Panc1 (cell line): Measurements from ENCODE around the gene EIF2D. TPM values are rescaled to one million over a fixed set of nuclear protein-coding genes. Genes with fewer than 3 reads are reported as not detected.

Experiments
- ATAC-seq: fragments of 200-7000 bp; cut with Tn5 transposase; 2 replicates; pipeline ENCODE4 v1.9.1; 2020; ENCODE audit warnings: mild to moderate bottlenecking, moderate library complexity
- BruUV-seq: library from RNA; stranded (reverse); fragments of 400-500 nt; replicated peaks from 2 replicates; lab custom pipeline; 2021; lab: Mats Ljungman, UMichigan
- CTCF ChIA-PET: fragments of 300-600 bp; sonication (Branson Sonifier 250); formaldehyde crosslinking; loops from one replicate; lab custom pipeline; 2022; ENCODE audit warnings: antibody characterized with exemption; lab: Charles Lee
- POLR2A ChIA-PET: fragments of 300-600 bp; sonication (Branson Sonifier 250); formaldehyde crosslinking; loops from one replicate; lab custom pipeline; 2022; ENCODE audit warnings: antibody characterized with exemption; lab: Charles Lee
- DNase-seq: peaks from one replicate; pipeline ENCODE4 v3.0.0-alpha.2; 2010; ENCODE audit warnings: low read depth, low spot score
- H3K27ac ChIP-seq: 2 replicates; pipeline ENCODE4 v1.5.1; 2011; ENCODE audit warnings: mild to moderate bottlenecking, low read length, inconsistent platforms
- H3K27me3 ChIP-seq: fragments of 200-500 bp; sonication (Bioruptor generic); 2 replicates; pipeline ENCODE4 v1.6.0; 2014; ENCODE audit warnings: low read length, inconsistent platforms; ENCODE audit not compliant: control insufficient read depth, insufficient read depth
- H3K36me3 ChIP-seq: fragments of 200-500 bp; sonication (Bioruptor generic); 2 replicates; pipeline ENCODE4 v1.5.1; 2014; ENCODE audit warnings: inconsistent platforms, mild to moderate bottlenecking, low read length, moderate library complexity; ENCODE audit not compliant: control insufficient read depth, insufficient read depth
- H3K4me1 ChIP-seq: 2 replicates; pipeline ENCODE4 v1.5.1; 2011; ENCODE audit warnings: inconsistent platforms, mild to moderate bottlenecking, low read length, moderate library complexity; ENCODE audit not compliant: control insufficient read depth, insufficient read depth
- H3K4me3 ChIP-seq, 2 experiments: 2 replicates each; pipeline ENCODE4 v1.5.1; 2011 to 2012; ENCODE audit warnings: low read depth in 2 of 2, low read length in 2 of 2, mild to moderate bottlenecking in 2 of 2, inconsistent platforms in 1 of 2, moderate library complexity in 1 of 2
- H3K9me3 ChIP-seq: fragments of 200-500 bp; sonication (Bioruptor generic); 2 replicates; pipeline ENCODE4 v1.5.1; 2014; ENCODE audit warnings: low read depth, mild to moderate bottlenecking, inconsistent platforms, low read length, moderate library complexity; ENCODE audit not compliant: control insufficient read depth, insufficient read depth
- CTCF ChIP-seq: fragments of 450-650 bp; IDR thresholded peaks from 2 replicates; pipeline ENCODE4 v1.5.1; 2017; ENCODE audit warnings: mild to moderate bottlenecking
- POLR2AphosphoS5 ChIP-seq: IDR thresholded peaks from 2 replicates; pipeline ENCODE4 v1.6.1; 2012; ENCODE audit warnings: mild to moderate bottlenecking, low read depth, low read length, moderate library complexity
- REST ChIP-seq, 2 experiments: IDR thresholded peaks; 2 replicates each; pipeline ENCODE4 v1.6.1; 2011 to 2012; ENCODE audit warnings: low read depth in 2 of 2, control low read depth in 1 of 2, low read length in 1 of 2, mild to moderate bottlenecking in 1 of 2, moderate library complexity in 1 of 2; ENCODE audit not compliant: insufficient read depth in 1 of 2
- SIN3A ChIP-seq: IDR thresholded peaks from 2 replicates; pipeline ENCODE4 v1.6.1; 2012; ENCODE audit warnings: low read depth, mild to moderate bottlenecking, low read length, moderate library complexity, borderline replicate concordance; ENCODE audit not compliant: insufficient read depth
- TCF7L2 ChIP-seq: IDR thresholded peaks from 2 replicates; pipeline ENCODE4 v1.6.1; 2011; ENCODE audit warnings: mild to moderate bottlenecking, low read depth, low read length, inconsistent platforms
- in situ Hi-C: cut with HindIII; loops from 2 replicates; pipeline ENCODE4 v1.10.0; 2016; ENCODE audit warnings: low sequenced_read_pairs, low pct_unique_long_range_greater_than_20kb
- intact Hi-C: fragments of 100-400 bp; cut with micrococcal nuclease; formaldehyde crosslinking; loops from one replicate; pipeline ENCODE4 v1.10.0; 2022; ENCODE audit not compliant: unreplicated experiment
- total RNA-seq: library from RNA; stranded (reverse); gene quantifications from one replicate; pipeline ENCODE4 v1.2.1, GENCODE V29; 2021; ENCODE audit not compliant: unreplicated experiment

EIF2D gene
- total RNA-seq, 1 experiment from 2014 or later = 28.7 TPM

- ChIA-PET POLR2A (interaction anchor here (0.7 kb wide), 1 partner anchor 71 kb away, joined by 3 read pairs; no protein-coding TSS in a partner anchor), CTCF (interaction anchor here (0.6 kb wide), 1 partner anchor 30 kb away, joined by 7 read pairs; no protein-coding TSS in a partner anchor)
- in situ Hi-C loops (no loop called here), intact Hi-C loops (no loop called here)
- Histone ChIP-seq H3K27ac (no peak overlapping the region), H3K36me3 (no peaks in the 10 kb centered on the region), H3K4me1 (no peaks in the 10 kb centered on the region), H3K9me3 (no peaks in the 10 kb centered on the region), H3K4me3 (no peak overlapping the region), H3K27me3 (no peaks in the 10 kb centered on the region; the same call in 1 of the 2 replicates)
- BruUV-seq = no TSS peak
- DNase-seq (no peak), ATAC-seq (no peak)
- TF ChIP-seq REST (IDR thresholded peaks at IDR 0.05; ENCODE audit: insufficient read depth in 1 of 2, low read depth in 2 of 2, low read length in 1 of 2) (no peak), CTCF (no peak), POLR2AphosphoS5 (no peak), TCF7L2 (no peak), SIN3A (no peak)
Measured at GRCh38 chr1:206575165-206575893, 36.9 kb downstream of the EIF2D start.

- POLR2A ChIA-PET = no interaction called here
- Histone ChIP-seq H3K4me3 (no peak overlapping the region), H3K4me1 (no peaks in the 10 kb centered on the region), H3K27me3 (no peaks in the 10 kb centered on the region; the same call in 1 of the 2 replicates), H3K27ac (no peak overlapping the region), H3K9me3 (no peaks in the 10 kb centered on the region), H3K36me3 (no peaks in the 10 kb centered on the region)
- CTCF ChIA-PET = no interaction called here
- in situ Hi-C loops = no loop called here
- intact Hi-C loops = no loop called here
- DNase-seq = no peak
- ATAC-seq = no peak
- no TSS peak for BruUV-seq
- TF ChIP-seq TCF7L2 (no peak), SIN3A (no peak), REST (IDR thresholded peaks at IDR 0.05; ENCODE audit: insufficient read depth in 1 of 2, low read depth in 2 of 2, low read length in 1 of 2) (no peak), POLR2AphosphoS5 (no peak), CTCF (no peak)
Measured at GRCh38 chr1:206573762-206574161, 38.5 kb downstream of the EIF2D start.
